ENCODE results near the gene RNF38. TPM values are rescaled to one million over a fixed set of nuclear protein-coding genes. Genes with fewer than 3 reads are reported as not detected.

The RNF38 gene
- total RNA-seq (2022; extraction: Qiagen RNA extraction), result 7.5 to 10.3 TPM (median 8.8 TPM) in 5 replicates

GRCh38 chr9:36399980-36400331, at the start of gene RNF38:
TSS of gene RNF38 (minus strand) at chr9:36400269. CDS start at chr9:36400108, 161 bp downstream.

Other genes starting within 250 kb of the RNF38 start
- 0.06 to 0.08 TPM in 2 of 5 replicates, not detected in the others for gene CCIN, start 230.9 kb downstream of the RNF38 start, total RNA-seq (2022; extraction: Qiagen RNA extraction)
- 328 to 427 TPM (median 379 TPM) in 5 replicates for gene CLTA, start 209.3 kb downstream of the RNF38 start, total RNA-seq (2022; extraction: Qiagen RNA extraction)
- gene GNE, start 141.8 kb downstream of the RNF38 start, total RNA-seq (2022; extraction: Qiagen RNA extraction), result 11.0 to 16.4 TPM (median 14.2 TPM) in 5 replicates
- 66.3 to 78.4 TPM (median 75.0 TPM) in 5 replicates for gene MELK, start 172.6 kb upstream of the RNF38 start, total RNA-seq (2022; extraction: Qiagen RNA extraction)